ENCODE results near the gene UROS.

GRCh38 chr10:125840955-125841354 lies 17.9 kb upstream of the UROS start:
- TF ChIP-seq EZH2 (IDR thresholded peaks at IDR 0.05; ENCODE audit: borderline replicate concordance) (no peak), CTCF (IDR thresholded peaks at IDR 0.05; ENCODE audit: poor library complexity) (no peak)
